ENCODE measurements around the gene BPI. TPM values are rescaled to one million over a fixed set of nuclear protein-coding genes. Genes with fewer than 3 reads are reported as not detected.
"Not testable (repeated sequence)": the region's sequence is repeated elsewhere in the genome, so short reads cannot be mapped to it uniquely, and the experiment has no call there.

BPI gene
- total RNA-seq, 1 donor from 2014 or later, result 1.0 TPM

- Histone ChIP-seq H3K4me3 (ENCODE audit: low read length in 3 of 3) (no peak overlapping the region), H3K9me3 (ENCODE audit: control insufficient read depth in 3 of 3, low read length in 3 of 3) (no peaks in the 10 kb centered on the region), H3K27me3 (ENCODE audit: control insufficient read depth in 3 of 3, insufficient read depth in 3 of 3, low read length in 3 of 3) (no peaks in the 10 kb centered on the region), H3K4me1 (ENCODE audit: control insufficient read depth in 3 of 3, insufficient read depth in 3 of 3, low read length in 3 of 3) (no peaks in the 10 kb centered on the region), H3K27ac (ENCODE audit: low read depth, low read length) (no peak overlapping the region), H3K36me3 (ENCODE audit: control insufficient read depth in 3 of 3, insufficient read depth in 3 of 3, low read length in 3 of 3) (peaks cover 0 to 23% (median 4%) of the 10 kb centered on the region in 3 donors), H3K9ac (ENCODE audit: low read depth in 1 of 3, low read length in 3 of 3) (no peak overlapping the region)
Observed at GRCh38 chr20:38363004-38363747, 59.2 kb downstream of the BPI start.

GRCh38 chr20:38369389-38369788 is 65.4 kb downstream of the BPI start:
- Histone ChIP-seq H3K9ac (ENCODE audit: low read depth in 1 of 3, low read length in 3 of 3) (no peak overlapping the region), H3K4me3 (ENCODE audit: low read length in 3 of 3) (no peak overlapping the region), H3K27me3 (ENCODE audit: control insufficient read depth in 3 of 3, insufficient read depth in 3 of 3, low read length in 3 of 3) (no peaks in the 10 kb centered on the region), H3K4me1 (ENCODE audit: control insufficient read depth in 3 of 3, insufficient read depth in 3 of 3, low read length in 3 of 3) (no peaks in the 10 kb centered on the region), H3K9me3 (ENCODE audit: control insufficient read depth in 3 of 3, low read length in 3 of 3) (no peaks in the 10 kb centered on the region), H3K27ac (ENCODE audit: low read depth, low read length) (no peak overlapping the region), H3K36me3 (ENCODE audit: control insufficient read depth in 3 of 3, insufficient read depth in 3 of 3, low read length in 3 of 3) (peaks cover 0 to 22% (median 8%) of the 10 kb centered on the region in 3 donors)

GRCh38 chr20:38372806-38373205 is 68.8 kb downstream of the BPI start:
- Histone ChIP-seq H3K36me3 (ENCODE audit: control insufficient read depth in 3 of 3, insufficient read depth in 3 of 3, low read length in 3 of 3) (peaks cover 0 to 12% (median 4%) of the 10 kb centered on the region in 3 donors), H3K4me1 (ENCODE audit: control insufficient read depth in 3 of 3, insufficient read depth in 3 of 3, low read length in 3 of 3) (no peaks in the 10 kb centered on the region), H3K9ac (ENCODE audit: low read depth in 1 of 3, low read length in 3 of 3) (no peak overlapping the region), H3K27ac (ENCODE audit: low read depth, low read length) (no peak overlapping the region), H3K9me3 (ENCODE audit: control insufficient read depth in 3 of 3, low read length in 3 of 3) (no peaks in the 10 kb centered on the region), H3K4me3 (ENCODE audit: low read length in 3 of 3) (no peak overlapping the region), H3K27me3 (ENCODE audit: control insufficient read depth in 3 of 3, insufficient read depth in 3 of 3, low read length in 3 of 3) (peaks cover 0 to 3% (median 0%) of the 10 kb centered on the region in 3 donors)

- no peaks in the 10 kb centered on the region for H3K4me1 ChIP-seq (ENCODE audit: control insufficient read depth in 3 of 3, insufficient read depth in 3 of 3, low read length in 3 of 3)
- H3K36me3 ChIP-seq (ENCODE audit: control insufficient read depth in 3 of 3, insufficient read depth in 3 of 3, low read length in 3 of 3), result peaks cover 0 to 12% (median 4%) of the 10 kb centered on the region in 3 donors
- no peak overlapping the region for H3K27ac ChIP-seq (ENCODE audit: low read depth, low read length)
- no peak overlapping the region for H3K4me3 ChIP-seq (ENCODE audit: low read length in 3 of 3)
- H3K9me3 ChIP-seq (ENCODE audit: control insufficient read depth in 3 of 3, low read length in 3 of 3), result no peaks in the 10 kb centered on the region
- no peak overlapping the region for H3K9ac ChIP-seq (ENCODE audit: low read depth in 1 of 3, low read length in 3 of 3)
- H3K27me3 ChIP-seq (ENCODE audit: control insufficient read depth in 3 of 3, insufficient read depth in 3 of 3, low read length in 3 of 3), result peaks cover 0 to 3% (median 0%) of the 10 kb centered on the region in 3 donors
Observed at GRCh38 chr20:38373231-38373867, 69.4 kb downstream of the BPI start.

GRCh38 chr20:38373898-38374297 is 69.9 kb downstream of the BPI start:
- H3K27me3 ChIP-seq (ENCODE audit: control insufficient read depth in 3 of 3, insufficient read depth in 3 of 3, low read length in 3 of 3), result peaks cover 0 to 3% (median 0%) of the 10 kb centered on the region in 3 donors
- no peak overlapping the region for H3K27ac ChIP-seq (ENCODE audit: low read depth, low read length)
- H3K9ac ChIP-seq (ENCODE audit: low read depth in 1 of 3, low read length in 3 of 3), result no peak overlapping the region
- H3K4me1 ChIP-seq (ENCODE audit: control insufficient read depth in 3 of 3, insufficient read depth in 3 of 3, low read length in 3 of 3), result no peaks in the 10 kb centered on the region
- H3K36me3 ChIP-seq (ENCODE audit: control insufficient read depth in 3 of 3, insufficient read depth in 3 of 3, low read length in 3 of 3), result peaks cover 0 to 12% (median 4%) of the 10 kb centered on the region in 3 donors
- H3K4me3 ChIP-seq (ENCODE audit: low read length in 3 of 3), result no peak overlapping the region
- H3K9me3 ChIP-seq (ENCODE audit: control insufficient read depth in 3 of 3, low read length in 3 of 3), result no peaks in the 10 kb centered on the region

GRCh38 chr20:38377039-38377685 is 73.2 kb downstream of the BPI start:
- Histone ChIP-seq H3K36me3 (ENCODE audit: control insufficient read depth in 3 of 3, insufficient read depth in 3 of 3, low read length in 3 of 3) (peaks cover 0 to 8% (median 0%) of the 10 kb centered on the region in 3 donors), H3K4me3 (ENCODE audit: low read length in 3 of 3) (no peak overlapping the region), H3K9me3 (ENCODE audit: control insufficient read depth in 3 of 3, low read length in 3 of 3) (no peaks in the 10 kb centered on the region), H3K27ac (ENCODE audit: low read depth, low read length) (no peak overlapping the region), H3K27me3 (ENCODE audit: control insufficient read depth in 3 of 3, insufficient read depth in 3 of 3, low read length in 3 of 3) (peaks cover 0 to 3% (median 0%) of the 10 kb centered on the region in 3 donors), H3K9ac (ENCODE audit: low read depth in 1 of 3, low read length in 3 of 3) (no peak overlapping the region), H3K4me1 (ENCODE audit: control insufficient read depth in 3 of 3, insufficient read depth in 3 of 3, low read length in 3 of 3) (no peaks in the 10 kb centered on the region)

GRCh38 chr20:38377838-38378237 is 73.9 kb downstream of the BPI start:
- not testable (repeated sequence) for H3K27me3 ChIP-seq (ENCODE audit: control insufficient read depth in 3 of 3, insufficient read depth in 3 of 3, low read length in 3 of 3); H3K4me1 ChIP-seq (ENCODE audit: control insufficient read depth in 3 of 3, insufficient read depth in 3 of 3, low read length in 3 of 3); H3K9me3 ChIP-seq (ENCODE audit: control insufficient read depth in 3 of 3, low read length in 3 of 3); H3K27ac ChIP-seq (ENCODE audit: low read depth, low read length); H3K9ac ChIP-seq (ENCODE audit: low read depth in 1 of 3, low read length in 3 of 3); H3K4me3 ChIP-seq (ENCODE audit: low read length in 3 of 3); H3K36me3 ChIP-seq (ENCODE audit: control insufficient read depth in 3 of 3, insufficient read depth in 3 of 3, low read length in 3 of 3)

- Histone ChIP-seq H3K9ac (ENCODE audit: low read depth in 1 of 3, low read length in 3 of 3) (no peak overlapping the region), H3K4me1 (ENCODE audit: control insufficient read depth in 3 of 3, insufficient read depth in 3 of 3, low read length in 3 of 3) (no peaks in the 10 kb centered on the region), H3K27ac (ENCODE audit: low read depth, low read length) (no peak overlapping the region), H3K9me3 (ENCODE audit: control insufficient read depth in 3 of 3, low read length in 3 of 3) (no peaks in the 10 kb centered on the region), H3K36me3 (ENCODE audit: control insufficient read depth in 3 of 3, insufficient read depth in 3 of 3, low read length in 3 of 3) (no peaks in the 10 kb centered on the region), H3K4me3 (ENCODE audit: low read length in 3 of 3) (no peak overlapping the region), H3K27me3 (ENCODE audit: control insufficient read depth in 3 of 3, insufficient read depth in 3 of 3, low read length in 3 of 3) (no peaks in the 10 kb centered on the region)
Observed at GRCh38 chr20:38383147-38383546, 79.2 kb downstream of the BPI start.

- Histone ChIP-seq H3K9ac (ENCODE audit: low read depth in 1 of 3, low read length in 3 of 3) (no peak overlapping the region), H3K9me3 (ENCODE audit: control insufficient read depth in 3 of 3, low read length in 3 of 3) (peaks cover 0 to 2% (median 0%) of the 10 kb centered on the region in 3 donors), H3K4me1 (ENCODE audit: control insufficient read depth in 3 of 3, insufficient read depth in 3 of 3, low read length in 3 of 3) (no peaks in the 10 kb centered on the region), H3K27ac (ENCODE audit: low read depth, low read length) (no peak overlapping the region), H3K36me3 (ENCODE audit: control insufficient read depth in 3 of 3, insufficient read depth in 3 of 3, low read length in 3 of 3) (no peaks in the 10 kb centered on the region), H3K4me3 (ENCODE audit: low read length in 3 of 3) (no peak overlapping the region), H3K27me3 (ENCODE audit: control insufficient read depth in 3 of 3, insufficient read depth in 3 of 3, low read length in 3 of 3) (no peaks in the 10 kb centered on the region)
Observed at GRCh38 chr20:38386004-38386403, 82.0 kb downstream of the BPI start.

- Histone ChIP-seq H3K4me1 (ENCODE audit: control insufficient read depth in 3 of 3, insufficient read depth in 3 of 3, low read length in 3 of 3) (no peaks in the 10 kb centered on the region), H3K27ac (ENCODE audit: low read depth, low read length) (no peak overlapping the region), H3K27me3 (ENCODE audit: control insufficient read depth in 3 of 3, insufficient read depth in 3 of 3, low read length in 3 of 3) (no peaks in the 10 kb centered on the region), H3K4me3 (ENCODE audit: low read length in 3 of 3) (no peak overlapping the region), H3K9me3 (ENCODE audit: control insufficient read depth in 3 of 3, low read length in 3 of 3) (peaks cover 0 to 2% (median 0%) of the 10 kb centered on the region in 3 donors), H3K36me3 (ENCODE audit: control insufficient read depth in 3 of 3, insufficient read depth in 3 of 3, low read length in 3 of 3) (no peaks in the 10 kb centered on the region), H3K9ac (ENCODE audit: low read depth in 1 of 3, low read length in 3 of 3) (no peak overlapping the region)
Observed at GRCh38 chr20:38386851-38387250, 82.9 kb downstream of the BPI start.

Data from skeletal muscle tissue (tissue), 4 donors.